HepG2 (cell line): Measurements from ENCODE around the gene TGIF1.
"Not testable (repeated sequence)": the region's sequence is repeated elsewhere in the genome, so short reads cannot be mapped to it uniquely, and the experiment has no call there.

Experiments used
- EP300 ChIP-seq, 3 experiments: sonication (generic) in 1 of 3; formaldehyde crosslinking in 1 of 3; IDR thresholded peaks; 2 replicates each; pipeline versions ENCODE4 v1.5.1 to v1.6.1; 2011 to 2020; ENCODE audit warnings: low read depth in 2 of 3, low read length in 2 of 3, borderline replicate concordance in 1 of 3, improper control_type of control experiment in 1 of 3, mild to moderate bottlenecking in 1 of 3, missing genetic modification reagents in 1 of 3, moderate library complexity in 1 of 3
- HOXA7 ChIP-seq: sonication (generic); formaldehyde crosslinking; IDR thresholded peaks from 2 replicates; pipeline ENCODE4 v1.8.1; 2022; ENCODE audit warnings: mild to moderate bottlenecking, missing genetic modification reagents, moderate library complexity
- IRF2 ChIP-seq: IDR thresholded peaks from 2 replicates; pipeline ENCODE4 v1.6.1; 2018; ENCODE audit warnings: missing genetic modification reagents, missing compliant biosample characterization
- KAT7 ChIP-seq: IDR thresholded peaks from 2 replicates; pipeline ENCODE4 v1.6.1; 2018; ENCODE audit warnings: borderline replicate concordance, missing compliant biosample characterization
- SMAD9 ChIP-seq: sonication (generic); formaldehyde crosslinking; IDR thresholded peaks from 2 replicates; pipeline ENCODE4 v1.5.1; 2020; ENCODE audit warnings: mild to moderate bottlenecking, missing genetic modification reagents
- ZNF703 ChIP-seq: sonication (generic); formaldehyde crosslinking; IDR thresholded peaks from 2 replicates; pipeline ENCODE4 v1.5.1; 2020; ENCODE audit warnings: missing genetic modification reagents, mild to moderate bottlenecking, moderate library complexity, borderline replicate concordance
- ZNF879 ChIP-seq: sonication (generic); formaldehyde crosslinking; IDR thresholded peaks from 2 replicates; pipeline ENCODE4 v1.8.1; 2023; ENCODE audit warnings: missing genetic modification reagents
- ZSCAN21 ChIP-seq: sonication (generic); formaldehyde crosslinking; IDR thresholded peaks from 2 replicates; pipeline ENCODE4 v1.8.0; 2022; ENCODE audit warnings: mild to moderate bottlenecking, missing genetic modification reagents, moderate library complexity, borderline replicate concordance
- TF ChIP-seq, protein P1 (sequence below): IDR thresholded peaks from 2 replicates; pipeline ENCODE4 v1.6.1; 2012; ENCODE audit warnings: inconsistent platforms

DNA sequence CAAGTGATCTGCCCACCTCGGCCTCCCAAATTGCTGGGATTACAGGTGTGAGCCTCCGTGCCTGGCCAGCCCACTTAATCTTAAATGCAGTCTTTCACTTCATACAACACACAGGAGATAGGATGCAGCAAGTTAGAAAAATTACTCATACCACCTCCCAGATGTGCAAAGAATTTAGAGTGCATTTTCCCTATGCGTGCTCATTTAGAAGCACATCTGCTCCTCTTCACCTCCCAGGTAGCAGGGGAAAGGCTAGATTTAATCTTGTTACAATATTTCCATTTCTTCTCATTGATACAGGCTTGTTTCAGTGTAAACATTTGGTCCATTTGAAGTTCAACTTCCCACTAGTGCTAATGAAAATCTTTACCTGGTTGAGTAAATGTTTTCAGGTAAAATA is 39.1 kb upstream of the TGIF1 start:
- not testable (repeated sequence) for TF ChIP-seq IRF2 (CRISPR knock-in tag); HOXA7 (CRISPR knock-in tag); KAT7; SMAD9 (CRISPR knock-in tag); ZNF879 (CRISPR knock-in tag); ZNF703 (CRISPR knock-in tag); EP300 (IDR thresholded peaks at IDR 0.05; ENCODE audit: low read depth in 2 of 2, low read length in 2 of 2); EP300 (CRISPR knock-in tag; IDR thresholded peaks at IDR 0.05; ENCODE audit: borderline replicate concordance); ZSCAN21
- TF ChIP-seq, protein P1, sequence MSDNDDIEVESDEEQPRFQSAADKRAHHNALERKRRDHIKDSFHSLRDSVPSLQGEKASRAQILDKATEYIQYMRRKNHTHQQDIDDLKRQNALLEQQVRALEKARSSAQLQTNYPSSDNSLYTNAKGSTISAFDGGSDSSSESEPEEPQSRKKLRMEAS, result not testable (repeated sequence)
